HG03558 (cell line): ENCODE measurements around the gene PIN1.
"Not testable (repeated sequence)": the region's sequence is repeated elsewhere in the genome, so short reads cannot be mapped to it uniquely, and the experiment has no call there.

Source experiments
- ATAC-seq: cut with Tn5 transposase; IDR thresholded peaks from one replicate; pipeline ENCODE4 v1.9.1; 2021; ENCODE audit warnings: moderate number of reproducible peaks; ENCODE audit not compliant: unreplicated experiment; ENCODE audit errors: extremely low read depth

PIN1 gene

DNA sequence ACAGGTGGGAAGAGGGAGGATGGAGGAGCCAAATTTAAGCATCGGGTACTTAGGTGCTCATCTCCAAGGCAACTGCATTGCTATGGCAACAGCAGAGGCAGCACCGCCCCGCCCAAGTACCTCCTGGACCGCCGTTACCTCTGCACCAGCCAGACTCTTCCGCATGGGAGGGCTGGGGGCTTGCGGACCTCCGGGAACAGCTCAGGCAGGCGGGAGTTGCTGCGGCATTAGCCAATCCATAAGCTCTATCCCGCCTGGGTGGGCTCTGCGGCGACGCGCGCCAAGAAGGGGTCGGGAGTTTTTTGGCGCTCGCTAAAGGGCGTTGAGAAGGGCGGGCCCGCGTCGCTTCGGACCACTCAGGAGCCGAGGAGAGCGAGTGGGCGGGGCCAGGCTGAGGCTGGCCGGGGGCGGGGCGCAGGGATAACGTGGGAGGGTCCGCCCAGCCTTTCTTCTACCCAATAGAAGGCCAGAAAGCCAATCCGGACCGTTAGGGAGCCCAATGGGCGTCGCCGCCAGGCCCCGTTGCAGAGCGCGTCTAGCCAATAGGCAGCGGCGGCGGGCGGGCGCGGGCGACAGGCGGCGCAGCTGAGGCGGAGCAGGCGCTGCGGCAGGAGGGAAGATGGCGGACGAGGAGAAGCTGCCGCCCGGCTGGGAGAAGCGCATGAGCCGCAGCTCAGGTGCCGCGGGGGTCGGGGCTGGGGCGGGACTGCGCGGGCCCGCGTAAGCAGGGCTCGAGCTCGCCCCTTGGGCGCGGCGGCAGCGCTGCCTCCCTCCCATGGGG, at the start of gene PIN1:
Gene PIN1 (plus strand): TSS at position 593 of the 781 bp plus-strand sequence. CDS start 27 bp downstream, at position 620.
- ATAC-seq: peak; percentile 84

DNA sequence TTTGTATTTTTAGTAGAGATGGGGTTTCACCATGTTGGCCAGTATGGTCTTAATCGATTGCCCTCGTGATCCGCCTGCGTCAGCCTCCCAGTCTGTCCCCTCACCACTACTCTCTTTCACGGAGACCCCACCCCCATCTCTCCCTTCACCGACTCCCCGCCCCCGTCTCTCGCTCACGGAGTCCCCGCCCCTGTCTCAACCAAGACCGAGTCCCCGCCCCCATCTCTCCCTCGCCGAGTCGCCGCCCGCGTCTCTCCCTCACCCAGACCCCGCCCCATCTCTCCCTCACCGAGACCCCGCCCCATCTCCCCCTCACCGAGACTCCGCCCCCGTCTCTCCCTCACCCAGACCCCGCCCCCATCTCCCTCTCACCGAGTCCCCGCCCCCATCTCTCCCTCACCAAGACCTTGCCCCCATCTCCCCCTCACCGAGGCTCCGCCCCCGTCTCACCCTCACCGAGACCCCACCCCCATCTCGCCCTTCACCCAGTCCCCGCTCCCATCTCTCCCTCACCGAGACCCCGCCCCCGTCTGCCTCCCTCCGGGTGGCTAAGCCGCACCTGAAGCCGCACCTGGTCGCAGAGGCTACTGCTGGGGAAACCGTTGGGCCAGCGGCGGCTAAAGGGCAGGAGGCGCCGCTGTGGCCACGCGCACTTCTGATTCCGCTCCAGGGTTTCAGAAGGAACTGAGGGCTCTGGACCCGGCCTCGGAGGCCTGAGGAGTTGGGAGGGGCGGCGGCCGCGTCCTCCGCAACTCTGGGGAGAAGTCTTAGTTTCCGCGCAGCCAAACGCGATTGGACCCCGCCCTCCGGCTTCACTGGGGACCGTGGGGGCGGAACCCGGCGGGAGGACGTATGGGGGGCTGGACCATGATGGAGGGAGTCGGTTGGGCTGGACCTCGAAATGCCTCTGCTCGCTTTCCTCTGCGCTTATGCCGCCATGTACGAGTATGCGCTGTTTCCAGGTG, 49.5 kb upstream of the PIN1 start:
- no peak for ATAC-seq

DNA sequence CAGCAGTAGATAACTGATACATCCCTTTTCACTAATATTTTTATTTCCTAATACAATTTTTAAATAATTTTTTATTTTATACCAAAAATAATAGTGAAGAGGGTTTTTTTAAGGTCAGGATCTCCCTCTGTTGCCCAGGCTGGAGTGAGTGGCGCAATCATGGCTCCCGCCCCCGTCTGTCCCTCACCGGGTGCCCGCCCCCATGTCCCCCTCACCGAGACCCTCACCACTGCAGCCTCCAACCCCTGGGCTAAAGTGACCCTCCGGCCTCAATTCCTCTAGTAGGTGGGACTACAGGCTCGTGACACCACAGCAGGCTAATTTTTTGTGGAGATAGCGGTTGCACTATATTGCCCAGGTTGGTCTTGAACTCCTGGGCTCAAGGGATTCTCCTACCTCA, 48.8 kb upstream of the PIN1 start:
- no peak for ATAC-seq

DNA sequence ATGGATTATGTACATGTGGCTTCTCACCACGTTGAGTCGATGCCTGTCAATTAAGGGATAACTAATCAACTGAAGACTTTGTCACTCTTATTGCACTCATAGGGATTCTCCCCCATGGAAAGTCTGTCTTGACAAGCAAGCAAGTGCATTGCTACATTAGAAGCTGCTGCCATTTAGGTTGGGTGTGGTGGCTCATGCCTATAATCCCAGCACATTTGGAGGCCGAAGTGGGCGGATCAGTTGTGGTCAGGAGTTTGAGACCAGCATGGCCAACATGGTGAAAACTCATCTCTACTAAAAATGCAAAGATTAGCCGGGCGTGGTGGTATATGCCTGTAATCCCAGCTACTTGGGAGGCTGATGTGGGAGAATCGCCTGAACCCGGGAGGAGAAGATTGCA, 48.3 kb upstream of the PIN1 start:
- ATAC-seq: no peak

DNA sequence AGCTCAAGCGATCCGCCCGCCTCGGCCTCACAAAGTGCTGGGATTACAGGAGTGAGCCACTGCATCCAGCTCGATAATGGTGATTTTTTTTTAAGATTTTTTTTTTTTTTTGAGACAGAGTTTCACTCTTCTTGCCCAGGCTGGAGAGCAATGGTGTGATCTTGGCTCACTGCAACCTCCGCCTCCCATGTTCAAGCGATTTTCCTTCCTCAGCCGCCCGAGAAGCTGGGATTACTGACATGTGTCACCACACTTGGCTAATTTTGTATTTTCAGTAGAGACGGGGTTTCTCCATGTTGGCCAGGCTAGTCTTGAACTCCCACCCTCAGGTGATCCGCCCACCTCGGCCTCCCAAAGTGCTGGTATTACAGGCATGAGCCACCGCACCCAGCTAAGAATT, 46.5 kb upstream of the PIN1 start:
- ATAC-seq: not testable (repeated sequence)

DNA sequence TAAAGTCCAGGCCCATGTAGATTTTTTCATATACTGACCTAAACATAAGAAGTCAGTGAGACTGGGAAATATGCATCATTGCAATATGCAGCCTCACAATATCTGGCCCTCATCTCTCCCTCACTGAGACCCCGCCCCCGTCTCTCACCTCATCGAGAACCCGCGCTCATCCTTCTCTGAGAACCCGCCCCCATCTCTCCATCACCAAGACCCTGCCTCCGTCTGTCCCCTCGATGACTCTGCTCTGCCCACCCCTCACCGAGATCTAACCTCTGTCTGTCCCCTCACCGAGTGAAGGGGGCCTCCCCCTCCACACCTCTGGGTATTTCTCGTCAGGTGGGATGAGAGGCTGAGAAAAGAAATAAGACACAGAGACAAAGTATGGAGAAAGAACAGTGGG, 46.1 kb upstream of the PIN1 start:
- ATAC-seq: no peak

DNA sequence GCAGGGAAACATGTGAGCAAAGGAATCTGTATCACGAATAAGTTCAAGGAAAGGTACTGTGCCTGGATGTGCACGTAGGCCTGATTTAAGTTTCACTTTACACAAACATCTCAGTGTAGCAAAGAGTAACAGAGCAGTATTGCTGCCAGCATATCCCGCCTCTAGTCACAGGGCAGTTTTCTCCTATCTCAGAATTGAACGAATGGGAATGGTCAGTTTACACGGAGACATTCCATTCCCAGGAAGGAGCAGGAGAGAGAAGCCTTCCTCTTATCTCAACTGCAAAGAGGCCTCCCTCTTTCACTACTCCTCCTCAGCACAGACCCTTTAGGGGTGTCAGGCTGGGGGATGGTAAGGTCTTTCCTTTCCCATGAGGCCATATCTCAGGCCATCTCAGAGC, 45.5 kb upstream of the PIN1 start:
- not testable (repeated sequence) for ATAC-seq

DNA sequence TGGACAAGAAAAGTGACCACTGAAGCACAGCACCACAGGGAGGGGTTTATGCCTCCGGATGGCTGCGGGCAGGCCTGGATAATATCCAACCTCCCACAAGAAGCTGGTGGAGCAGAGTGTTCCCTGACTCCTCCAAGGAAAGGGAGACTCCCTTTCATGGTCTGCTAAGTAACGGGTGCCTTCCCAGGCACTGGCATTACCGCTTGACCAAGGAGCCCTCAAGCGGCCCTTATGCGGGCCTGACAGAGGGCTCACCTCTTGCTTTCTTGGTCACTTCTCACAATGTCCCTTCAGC, 44.1 kb upstream of the PIN1 start:
- ATAC-seq: not testable (repeated sequence)

DNA sequence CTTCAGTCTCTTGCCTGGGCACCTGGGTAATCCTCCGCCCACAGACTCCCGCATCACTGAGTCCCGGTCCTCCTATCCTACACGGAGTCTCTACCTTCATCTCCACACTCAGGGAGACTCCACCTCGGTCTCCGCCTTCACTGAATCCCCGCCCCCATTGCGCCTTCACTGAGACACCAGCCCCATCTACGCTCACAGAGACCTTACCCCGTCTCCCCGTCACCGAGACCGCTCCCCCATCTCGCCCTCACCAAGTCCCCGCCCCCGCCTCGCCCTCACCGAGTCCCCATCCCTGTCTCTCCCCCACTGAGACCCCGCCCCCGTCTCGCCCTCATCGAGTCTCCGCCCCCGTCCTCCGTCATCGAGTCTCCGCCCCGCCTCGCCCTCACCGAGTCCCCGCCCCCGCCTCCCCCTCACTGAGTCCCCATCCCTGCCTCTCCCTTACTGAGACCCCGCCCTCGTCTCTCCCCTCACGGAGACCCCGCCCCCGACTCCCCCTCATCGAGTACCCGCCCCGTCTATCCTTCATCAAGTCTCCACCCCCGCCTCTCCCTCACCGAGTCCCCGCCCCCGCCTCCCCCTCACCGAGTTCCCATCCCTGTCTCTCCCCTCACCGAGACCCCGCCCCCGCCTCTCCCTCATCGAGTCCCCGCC, 43.4 kb upstream of the PIN1 start:
- no peak for ATAC-seq

DNA sequence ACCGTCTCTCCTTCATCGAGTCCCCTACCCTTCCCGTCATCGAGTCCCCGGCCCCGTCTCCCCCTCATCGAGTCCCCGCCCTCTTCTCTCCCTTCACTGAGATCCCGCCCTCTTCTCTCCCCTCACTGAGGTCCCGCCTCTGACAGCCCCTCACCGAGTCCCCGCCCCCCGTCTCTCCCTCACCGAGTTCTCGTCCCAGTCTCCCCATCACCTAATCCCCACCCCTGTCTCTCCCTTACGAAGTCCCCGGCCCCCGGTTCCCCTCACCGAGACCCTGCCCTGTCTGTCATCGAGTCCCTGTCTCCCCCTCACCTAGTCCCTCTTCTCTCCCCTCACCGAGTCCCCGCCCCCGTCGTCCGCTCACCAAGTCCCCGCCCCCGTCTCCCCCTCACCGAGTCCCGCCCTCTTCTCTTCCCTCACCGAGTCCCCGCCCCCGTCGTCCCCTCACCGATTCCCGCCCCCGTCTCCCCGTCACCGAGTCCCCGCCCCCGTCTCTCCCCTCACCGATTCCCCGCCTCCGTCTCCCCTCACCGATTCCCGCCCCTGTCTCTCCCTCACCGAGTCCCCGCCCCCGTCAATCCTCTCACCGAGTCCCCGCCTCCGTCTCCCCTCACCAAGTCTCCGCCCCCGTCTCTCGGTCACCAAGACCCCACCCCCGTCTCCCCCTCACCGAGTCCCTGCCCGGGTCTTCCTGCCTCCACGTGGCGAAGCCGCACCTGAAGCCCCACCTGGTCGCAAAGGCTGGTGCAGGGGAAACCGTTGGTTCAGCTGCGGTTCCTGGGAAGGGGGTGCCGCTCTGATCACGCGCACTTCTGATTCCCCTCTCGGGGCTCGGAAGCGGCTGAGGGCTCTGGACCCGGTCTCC, 42.7 kb upstream of the PIN1 start:
- ATAC-seq: no peak

DNA sequence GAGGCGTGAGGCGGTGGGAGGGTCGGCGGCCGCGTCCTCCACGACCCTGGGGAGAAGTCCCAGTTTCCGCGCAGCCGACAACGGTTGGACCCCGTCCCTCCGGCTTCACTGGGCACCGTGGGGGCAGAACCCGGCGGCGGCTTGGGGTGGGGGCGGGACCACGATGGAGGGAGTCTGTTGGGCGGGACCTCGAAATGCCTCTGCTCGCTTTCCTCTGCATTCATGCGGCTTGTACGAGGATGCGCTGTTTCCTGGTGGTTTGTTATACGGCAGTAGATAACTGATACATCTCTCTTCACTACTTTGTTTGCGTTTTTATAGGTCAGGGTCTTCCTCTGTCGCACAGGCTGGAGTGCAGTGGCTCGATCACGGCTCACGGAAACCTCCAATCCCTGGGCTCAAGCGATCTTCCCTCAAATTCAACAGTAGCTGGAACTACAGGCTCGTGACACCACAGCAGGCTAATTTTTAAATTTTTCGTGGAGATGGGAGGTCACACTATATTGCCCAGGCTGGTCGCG, 42.0 kb upstream of the PIN1 start:
- ATAC-seq: no peak

DNA sequence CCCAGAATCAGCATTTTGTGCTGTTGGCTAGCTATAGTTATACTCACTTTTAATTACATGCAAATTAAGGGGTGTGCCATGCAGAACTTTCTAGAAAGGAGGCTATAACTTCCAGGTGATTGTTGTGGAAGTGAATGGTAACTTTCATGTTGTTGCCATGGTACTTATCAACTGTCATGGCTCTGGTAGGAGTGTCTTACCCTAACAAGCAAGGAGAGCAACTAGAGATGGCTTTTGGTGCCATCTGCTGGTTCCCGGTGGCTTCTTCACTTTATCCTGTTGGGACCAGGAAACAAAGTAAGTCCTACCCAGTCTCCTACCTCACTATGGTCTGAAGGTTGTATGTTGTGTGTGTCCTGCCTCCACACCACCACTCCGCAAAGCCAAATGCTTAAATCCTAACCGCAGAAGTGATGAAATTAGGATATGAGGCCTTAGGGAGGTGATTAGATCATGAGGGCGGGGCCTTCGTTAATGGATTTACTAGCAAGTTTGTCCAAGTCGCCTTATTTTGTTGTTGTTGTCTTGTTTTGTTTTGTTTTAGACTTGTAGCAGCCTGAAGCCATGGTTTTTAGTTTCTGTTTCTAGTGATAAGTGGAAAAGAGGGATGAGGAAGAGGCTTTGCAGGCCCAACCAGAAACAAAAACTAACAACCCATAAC, 38.9 kb upstream of the PIN1 start:
- ATAC-seq: no peak

DNA sequence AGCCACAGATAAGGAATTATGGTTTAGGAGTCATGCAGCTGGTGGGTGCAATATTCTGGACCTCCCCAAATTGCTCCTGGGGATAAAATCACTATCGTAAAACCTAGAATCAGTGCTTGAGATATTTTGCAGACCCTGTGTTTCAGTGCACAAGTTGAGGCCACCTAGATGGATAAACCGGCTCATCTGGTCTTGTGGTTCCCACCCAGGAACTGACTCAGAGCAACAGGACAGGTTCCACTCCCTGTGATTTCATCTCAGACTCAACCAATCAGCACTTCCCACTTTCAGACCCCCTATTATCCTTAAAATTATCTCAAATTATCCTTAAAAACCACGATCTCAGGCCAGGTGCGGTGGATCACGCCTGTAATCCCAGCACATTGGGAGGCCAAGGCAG, 37.2 kb upstream of the PIN1 start:
- no peak for ATAC-seq

DNA sequence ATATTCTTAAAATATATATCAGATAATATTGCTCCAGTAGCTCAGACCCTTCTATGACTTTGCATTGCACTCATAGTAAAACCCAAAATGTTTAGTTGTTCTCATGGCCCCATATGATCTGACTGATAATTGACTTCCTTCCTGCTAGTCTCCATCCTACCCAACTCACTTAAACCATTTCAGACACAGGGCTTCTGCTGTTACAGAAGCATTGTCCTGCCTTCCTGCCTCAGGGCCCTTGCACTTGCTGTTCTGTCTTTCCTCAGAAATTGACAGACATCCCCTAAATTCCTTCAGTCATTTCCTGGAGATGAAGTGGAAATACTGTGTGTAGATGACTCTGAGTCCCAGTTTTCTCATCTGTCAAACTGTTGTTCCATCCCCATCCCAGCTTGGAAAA, 36.0 kb upstream of the PIN1 start:
- ATAC-seq: no peak

DNA sequence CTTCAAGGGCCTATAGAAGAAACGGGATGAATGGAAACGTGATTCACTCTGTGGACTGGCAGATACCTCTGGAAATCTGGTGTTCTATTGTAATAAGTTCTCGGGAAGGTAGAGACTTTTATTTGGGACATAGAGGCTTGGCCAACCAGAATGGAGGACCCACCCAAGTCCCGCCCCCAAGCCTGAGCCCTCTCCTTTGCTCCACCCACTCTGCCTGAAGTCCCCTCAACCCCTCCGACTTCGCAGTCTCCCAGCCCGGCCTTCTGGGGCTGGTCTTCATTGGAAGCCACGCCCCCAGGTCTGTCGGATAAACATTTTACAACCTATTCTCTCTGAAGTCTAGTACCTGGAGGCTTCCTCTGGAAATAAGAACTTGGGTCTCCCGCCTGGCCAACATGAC, 33.1 kb upstream of the PIN1 start:
- no peak for ATAC-seq

DNA sequence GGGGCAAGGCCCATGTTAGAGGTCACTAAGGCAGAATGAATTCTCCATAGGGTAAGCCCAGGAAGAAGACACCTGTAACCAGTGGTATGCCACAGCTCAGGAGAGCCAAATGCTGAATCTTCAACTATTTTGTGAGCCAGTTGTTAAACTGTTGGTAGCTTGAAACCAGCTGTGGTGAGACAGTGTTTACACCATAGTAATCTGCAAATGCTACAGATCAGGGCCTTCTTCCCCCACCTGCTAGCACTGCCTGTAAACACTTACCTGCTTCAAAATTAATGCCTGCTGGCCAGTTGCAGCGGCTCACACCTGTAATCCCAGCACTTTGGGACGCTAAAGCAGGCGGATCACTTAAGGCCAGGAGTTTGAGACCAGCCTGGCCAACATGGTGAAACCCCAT, 28.3 kb upstream of the PIN1 start:
- no peak for ATAC-seq

DNA sequence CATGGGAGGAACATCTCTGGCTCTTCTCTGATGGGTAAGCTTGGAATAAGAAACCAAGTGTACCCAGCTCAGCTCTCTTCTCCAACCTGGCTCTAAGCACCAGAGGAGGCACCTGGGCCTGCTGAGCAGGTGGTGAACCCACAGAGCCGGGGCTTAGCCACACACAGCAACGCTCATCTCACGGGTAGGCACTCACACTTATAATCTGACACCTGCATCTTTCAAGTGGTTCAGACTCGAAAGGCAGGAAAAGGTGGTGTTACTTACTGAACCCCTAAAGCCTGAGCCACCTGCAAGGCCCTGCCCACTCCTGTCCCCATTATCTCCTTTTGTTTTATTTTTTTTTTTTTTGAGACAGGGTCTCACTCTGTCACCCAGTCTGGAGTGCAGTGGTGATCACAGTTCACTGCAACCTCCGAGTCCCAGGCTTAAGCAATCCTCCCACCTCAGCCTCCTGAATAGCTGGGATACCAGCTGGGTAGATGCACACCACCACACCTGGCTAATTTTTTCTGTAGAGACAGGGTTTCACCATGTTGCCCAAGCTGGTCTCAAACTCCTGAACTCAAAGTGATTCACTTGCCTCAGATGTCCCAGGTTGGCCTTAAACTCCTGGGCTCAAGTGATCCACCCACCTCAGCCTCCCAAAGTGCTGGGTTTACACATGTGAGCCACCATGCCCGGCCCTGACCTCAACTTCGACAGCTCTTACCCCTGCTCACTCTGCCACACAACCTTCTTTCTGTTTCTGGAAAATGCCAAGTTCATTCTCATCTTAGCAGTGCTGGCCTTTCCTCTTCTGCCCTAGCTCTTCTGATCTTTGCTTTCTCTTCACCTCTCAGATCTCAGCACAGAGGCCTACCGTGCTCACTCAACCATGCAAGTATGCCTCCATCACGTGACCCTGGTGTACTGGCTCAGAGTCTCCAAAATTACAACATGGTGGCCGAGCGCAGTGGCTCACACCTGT, 26.0 kb upstream of the PIN1 start:
- no peak for ATAC-seq

DNA sequence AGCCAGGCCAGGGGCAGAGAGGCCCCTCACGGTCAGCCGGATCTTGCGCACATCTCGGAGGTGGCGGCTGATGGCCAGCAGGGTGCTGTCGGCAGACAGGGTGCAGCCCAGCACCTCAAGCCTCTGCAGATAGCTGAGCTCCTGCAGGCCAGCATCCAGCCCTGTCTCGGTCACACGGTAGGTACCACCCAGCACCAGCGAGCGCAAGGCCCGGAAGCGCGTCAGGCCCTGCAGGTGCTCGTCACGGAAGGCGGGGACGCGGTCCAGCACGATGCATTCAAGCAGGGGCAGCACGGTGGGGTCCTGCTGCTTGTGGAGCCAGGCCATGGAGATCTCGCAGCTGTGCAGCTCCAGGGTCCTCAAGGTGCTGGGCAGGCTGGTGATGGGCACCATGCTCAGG, 24.0 kb upstream of the PIN1 start:
- no peak for ATAC-seq
